Fibroblast of lung (primary cell): Measurements from ENCODE around the gene MCF2L. TPM values are rescaled to one million over a fixed set of nuclear protein-coding genes. Genes with fewer than 3 reads are reported as not detected.

Experiments
- DNase-seq, 2 donors: peaks; one replicate each; pipeline versions ENCODE4 v3.0.0 to v3.0.0-alpha.2; 2010; ENCODE audit warnings: low read depth in 2 of 2
- H2AFZ ChIP-seq: 2 replicates; pipeline ENCODE4 v1.5.1; 2012; ENCODE audit warnings: low read length, control low read depth, inconsistent platforms
- H3K27ac ChIP-seq: 2 replicates; pipeline ENCODE4 v1.5.1; 2011; ENCODE audit warnings: low read length, control low read depth; ENCODE audit not compliant: insufficient read depth
- H3K27me3 ChIP-seq: 2 replicates; pipeline ENCODE4 v1.5.1; 2011; ENCODE audit warnings: mild to moderate bottlenecking, low read length; ENCODE audit not compliant: control insufficient read depth, insufficient read depth
- H3K36me3 ChIP-seq: 2 replicates; pipeline ENCODE4 v1.5.1; 2011; ENCODE audit warnings: low read length; ENCODE audit not compliant: control insufficient read depth, insufficient read depth
- H3K4me1 ChIP-seq: 2 replicates; pipeline ENCODE4 v1.5.1; 2011; ENCODE audit warnings: low read length; ENCODE audit not compliant: control insufficient read depth, insufficient read depth; ENCODE audit errors: extremely low read depth
- H3K4me2 ChIP-seq: 2 replicates; pipeline ENCODE4 v1.5.1; 2011; ENCODE audit warnings: low read length, control low read depth; ENCODE audit not compliant: insufficient read depth; ENCODE audit errors: extremely low read depth
- H3K4me3 ChIP-seq, 4 experiments: fragments of 200-600 bp in 1 of 4; sonication (generic) in 1 of 4; replicated peaks in 1 of 4; 2 replicates each; pipeline ENCODE4 v1.5.1; 2011 to 2016; ENCODE audit warnings: low read length in 4 of 4, low read depth in 3 of 4, mild to moderate bottlenecking in 3 of 4, control low read depth in 2 of 4, inconsistent platforms in 1 of 4, mixed read lengths in 1 of 4; ENCODE audit not compliant: insufficient read depth in 1 of 4; ENCODE audit errors: control extremely low read depth in 1 of 4
- H3K79me2 ChIP-seq: 2 replicates; pipeline ENCODE4 v1.5.1; 2012; ENCODE audit warnings: mild to moderate bottlenecking, low read length, inconsistent platforms; ENCODE audit not compliant: control insufficient read depth, insufficient read depth
- H3K9ac ChIP-seq: 2 replicates; pipeline ENCODE4 v1.5.1; 2011; ENCODE audit warnings: mild to moderate bottlenecking, low read length, control low read depth; ENCODE audit not compliant: insufficient read depth
- H3K9me3 ChIP-seq: 2 replicates; pipeline ENCODE4 v1.5.1; 2012; ENCODE audit warnings: low read depth, low read length; ENCODE audit not compliant: control insufficient read depth, insufficient read depth
- H4K20me1 ChIP-seq: 2 replicates; pipeline ENCODE4 v1.5.1; 2011; ENCODE audit warnings: low read length; ENCODE audit not compliant: control insufficient read depth, insufficient read depth; ENCODE audit errors: extremely low read depth
- CTCF ChIP-seq, 2 donors: IDR thresholded peaks in 1 of 2; conservative IDR thresholded peaks in 1 of 2; 1 replicate in 1 of 2; 2 replicates in 1 of 2; pipeline ENCODE4 v1.5.1; 2011 to 2012; ENCODE audit warnings: low read length in 2 of 2, control low read depth in 1 of 2, inconsistent platforms in 1 of 2, low read depth in 1 of 2, mild to moderate bottlenecking in 1 of 2
- EZH2 ChIP-seq: IDR thresholded peaks from 2 replicates; pipeline ENCODE4 v1.5.1; 2012; ENCODE audit warnings: low read length, control low read depth, mild to moderate bottlenecking; ENCODE audit errors: missing control alignments
- polyA plus RNA-seq, 2 donors: library from polyadenylated mRNA; depleted of rRNA in 1 of 2; stranded (reverse) in 1 of 2; unstranded in 1 of 2; fragments of >200 nt; gene quantifications; 2 replicates each; pipeline ENCODE4 v1.2.1, GENCODE V29; 2011 to 2012; ENCODE audit warnings: missing spikeins in 1 of 2
- total RNA-seq: library from RNA; depleted of rRNA; stranded (reverse); fragments of >200 nt; gene quantifications from 2 replicates; pipeline ENCODE4 v1.2.1, GENCODE V29; 2014

MCF2L gene
- total and polyA plus RNA-seq, 2 donors (not counting 1 experiment from before 2014, with no cell fraction given) = 0.18 to 3.3 TPM

GRCh38 chr13:113015826-113016525, 47.0 kb downstream of the MCF2L start:
- H3K27me3 ChIP-seq = no peaks in the 10 kb centered on the region
- no peaks in the 10 kb centered on the region for H3K4me1 ChIP-seq
- no peak overlapping the region for H3K9ac ChIP-seq
- no peak overlapping the region for H3K4me3 ChIP-seq
- H3K79me2 ChIP-seq = no peaks in the 10 kb centered on the region
- no peak for DNase-seq
- no peak overlapping the region for H3K4me2 ChIP-seq
- no peak overlapping the region for H3K27ac ChIP-seq
- TF ChIP-seq EZH2 = no peak
- TF ChIP-seq CTCF (conservative IDR thresholded peaks at IDR 0.05 in 1 of 2, IDR thresholded peaks at IDR 0.05 in 1 of 2; ENCODE audit: low read depth in 1 of 2, low read length in 2 of 2) = no peak
- no peaks in the 10 kb centered on the region for H3K36me3 ChIP-seq
- no peak overlapping the region for H2AFZ ChIP-seq
- H3K9me3 ChIP-seq = no peaks in the 10 kb centered on the region
- no peaks in the 10 kb centered on the region for H4K20me1 ChIP-seq

DNA sequence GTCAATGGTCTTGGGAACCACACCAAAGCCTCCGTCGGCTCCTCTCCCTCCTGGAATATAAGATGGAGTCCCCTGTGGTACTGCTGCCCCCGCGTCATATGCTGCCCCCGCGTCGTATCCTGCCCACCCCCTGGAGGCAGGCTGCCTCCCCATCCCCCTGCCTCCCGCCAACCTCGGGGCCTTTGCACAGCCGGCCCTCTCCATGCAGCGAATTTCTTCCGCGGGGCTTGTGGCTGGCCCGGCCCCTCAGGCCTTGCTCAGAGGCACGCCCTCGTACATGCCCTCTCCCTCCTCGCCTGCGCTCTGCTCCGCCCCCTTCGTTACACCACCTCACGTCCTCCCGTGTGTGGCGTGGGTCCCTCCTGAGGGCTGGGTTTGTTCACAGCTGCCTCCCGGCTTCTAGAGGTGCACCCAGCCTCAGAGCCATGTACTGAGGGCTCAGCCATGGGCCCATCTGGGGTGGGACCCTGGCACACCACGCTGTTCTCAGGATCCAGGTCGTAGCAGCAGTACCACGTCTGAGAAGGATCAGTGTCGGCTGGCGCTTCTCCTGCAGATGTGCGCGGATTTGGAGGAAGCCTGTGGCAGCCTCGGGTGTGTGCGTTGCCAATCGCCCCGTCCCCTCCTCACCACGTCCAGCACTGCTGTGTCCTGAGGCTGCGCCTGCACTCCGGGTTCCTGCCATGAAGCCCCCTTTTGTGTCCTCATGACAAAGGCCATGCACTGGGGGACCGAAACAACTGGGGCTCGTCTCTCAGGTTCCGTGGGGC, 47.7 kb downstream of the MCF2L start:
- DNase-seq = no peak
- Histone ChIP-seq H3K27me3 (no peaks in the 10 kb centered on the region), H3K9me3 (no peaks in the 10 kb centered on the region), H2AFZ (no peak overlapping the region), H3K79me2 (no peaks in the 10 kb centered on the region), H3K36me3 (no peaks in the 10 kb centered on the region), H3K4me3 (no peak overlapping the region), H3K27ac (no peak overlapping the region), H3K4me2 (no peak overlapping the region), H3K4me1 (no peaks in the 10 kb centered on the region), H3K9ac (no peak overlapping the region), H4K20me1 (no peaks in the 10 kb centered on the region)
- TF ChIP-seq CTCF (conservative IDR thresholded peaks at IDR 0.05 in 1 of 2, IDR thresholded peaks at IDR 0.05 in 1 of 2; ENCODE audit: low read depth in 1 of 2, low read length in 2 of 2) (no peak), EZH2 (no peak)

GRCh38 chr13:113017506-113018215, 48.6 kb downstream of the MCF2L start:
- H3K9me3 ChIP-seq = no peaks in the 10 kb centered on the region
- H3K27me3 ChIP-seq = peaks cover 1% of the 10 kb centered on the region
- no peaks in the 10 kb centered on the region for H3K79me2 ChIP-seq
- H3K9ac ChIP-seq = no peak overlapping the region
- no peaks in the 10 kb centered on the region for H4K20me1 ChIP-seq
- no peaks in the 10 kb centered on the region for H3K36me3 ChIP-seq
- no peaks in the 10 kb centered on the region for H3K4me1 ChIP-seq
- no peak for DNase-seq
- no peak overlapping the region for H3K4me3 ChIP-seq
- H2AFZ ChIP-seq = no peak overlapping the region
- H3K27ac ChIP-seq = no peak overlapping the region
- no peak overlapping the region for H3K4me2 ChIP-seq
- no peak for TF ChIP-seq EZH2
- TF ChIP-seq CTCF (conservative IDR thresholded peaks at IDR 0.05 in 1 of 2, IDR thresholded peaks at IDR 0.05 in 1 of 2; ENCODE audit: low read depth in 1 of 2, low read length in 2 of 2) = no peak
